Hematopoietic multipotent progenitor cell treated with erythropoietin and hydrocortisone succinate and interleukin-3 and kit ligand, for 4 days (in vitro differentiated cells): ENCODE measurements around the gene ARID1B.

Experiments
- DNase-seq: peaks from one replicate; pipeline ENCODE4 v3.0.0-alpha.2; 2015

ARID1B gene

GRCh38 chr6:157239671-157240058 lies 462.5 kb downstream of the ARID1B start:
- DNase-seq = no peak

DNA sequence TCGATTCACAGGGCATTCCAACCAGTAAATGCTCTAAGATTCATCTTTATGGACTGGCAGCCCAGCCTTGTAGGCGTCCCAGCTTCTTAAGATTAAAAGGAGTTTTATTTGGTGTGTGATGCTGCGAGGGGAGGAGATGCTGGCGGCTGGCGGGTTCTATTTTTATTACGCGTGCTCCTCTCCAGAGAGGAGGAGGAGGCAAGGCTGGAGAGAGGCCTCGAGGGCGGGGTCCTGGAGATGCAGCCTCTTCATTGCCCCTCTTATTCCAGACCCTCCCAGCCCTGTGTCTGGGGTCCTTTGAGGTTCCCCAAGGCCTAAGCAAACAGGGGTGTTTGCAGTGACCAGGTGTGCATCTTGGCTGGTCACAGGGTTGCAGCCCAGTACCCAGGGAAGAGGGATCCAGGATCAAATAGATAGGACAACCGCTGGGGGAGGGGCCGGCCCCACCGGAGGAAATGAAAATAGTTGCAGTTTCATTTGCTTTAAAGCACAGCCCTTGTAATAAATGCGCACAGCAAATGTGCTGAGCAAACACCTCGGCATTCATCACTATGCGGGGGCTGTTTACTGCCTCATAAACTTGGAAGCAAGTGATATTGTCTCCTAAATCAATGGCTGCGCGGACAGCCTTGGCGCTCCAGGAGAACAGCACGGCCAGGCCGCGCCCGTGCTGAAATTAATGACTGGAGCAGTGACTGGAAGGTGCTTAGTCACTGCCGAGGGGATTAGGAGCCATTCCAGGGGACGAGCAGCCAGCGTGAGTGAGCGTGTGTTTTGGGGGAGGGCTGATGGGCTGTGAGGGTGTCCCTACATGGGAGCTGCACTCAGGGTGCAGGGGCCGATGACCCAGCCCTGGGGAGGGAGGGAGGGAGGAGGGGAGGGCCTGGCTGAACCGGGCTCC lies 463.1 kb downstream of the ARID1B start:
- peak; percentile 53 for DNase-seq

DNA sequence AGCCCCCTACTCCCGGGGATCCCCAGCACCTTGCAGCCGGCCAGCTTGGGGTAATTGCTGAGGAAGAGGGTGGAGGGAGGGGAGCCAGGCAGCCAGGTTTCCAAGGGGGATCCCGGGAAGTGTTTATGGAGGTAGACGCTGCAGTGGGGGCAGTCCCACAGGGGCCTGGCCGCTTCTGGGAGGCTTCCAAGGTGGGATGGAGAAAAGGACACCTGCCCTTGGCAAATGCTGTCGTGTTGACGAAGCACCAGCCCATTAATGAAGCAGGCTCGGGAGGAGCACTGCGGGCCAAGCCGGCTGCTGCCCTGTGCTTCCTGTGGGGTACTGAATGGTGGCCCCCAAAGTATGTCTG lies 463.8 kb downstream of the ARID1B start:
- DNase-seq = no peak

DNA sequence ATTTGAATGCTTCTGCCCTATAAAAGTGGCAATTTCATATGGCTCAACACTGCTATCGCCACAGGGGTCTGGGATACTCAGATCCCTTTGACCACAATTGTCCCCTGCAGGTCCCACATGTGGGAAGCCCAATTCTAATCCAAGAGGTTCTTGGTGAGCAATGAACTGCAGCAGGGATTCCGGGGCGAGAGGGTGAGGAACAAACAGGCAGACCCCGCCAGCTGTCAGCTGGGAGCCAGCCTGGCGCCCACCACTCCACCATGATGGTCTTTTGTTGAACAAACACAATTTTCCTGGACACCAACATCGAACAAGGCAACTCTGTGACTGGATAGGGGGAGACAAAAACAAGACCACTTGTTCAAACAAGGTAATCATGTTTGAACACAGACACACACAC lies 465.6 kb downstream of the ARID1B start:
- DNase-seq = no peak

DNA sequence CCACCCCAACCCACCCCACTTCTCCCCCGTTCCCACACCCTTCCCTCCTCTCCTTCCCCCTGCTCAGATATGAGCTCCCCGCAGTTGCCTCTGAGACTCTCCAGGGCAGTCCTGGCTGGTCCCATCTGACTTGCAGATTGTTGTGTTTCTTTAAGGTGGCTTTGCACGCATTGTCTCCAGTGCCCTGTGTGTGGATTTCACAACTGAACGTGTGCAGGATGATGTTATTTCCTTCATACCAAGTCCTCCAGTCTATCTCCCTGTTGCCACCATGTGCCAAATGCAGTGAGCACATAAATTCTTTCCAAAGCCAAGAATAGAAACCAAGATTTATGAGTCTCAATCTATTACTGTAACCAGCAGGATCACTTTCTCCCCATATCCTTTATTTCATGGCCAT lies 467.0 kb downstream of the ARID1B start:
- peak; percentile 38 for DNase-seq

GRCh38 chr6:157244780-157245179 lies 467.6 kb downstream of the ARID1B start:
- DNase-seq = no peak

DNA sequence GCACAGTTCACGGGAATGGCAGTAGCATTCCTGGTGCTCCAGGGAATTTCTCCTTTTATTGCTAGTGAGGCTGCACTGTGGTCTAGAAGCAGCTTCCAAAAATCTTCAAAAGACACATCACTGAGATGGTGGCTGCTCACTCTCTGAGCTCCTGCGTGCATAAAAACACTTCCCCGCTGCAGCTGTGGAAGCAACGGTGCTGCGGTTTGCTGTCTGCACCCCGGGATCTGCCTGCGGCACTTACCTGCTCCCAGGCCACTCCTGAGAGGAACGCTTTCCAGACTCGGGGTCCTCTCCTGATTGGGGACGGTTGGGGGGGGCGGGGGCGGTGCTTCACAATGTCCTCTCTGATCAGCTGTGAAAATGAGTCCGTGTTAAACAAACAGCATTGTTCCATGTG lies 468.3 kb downstream of the ARID1B start:
- no peak for DNase-seq

DNA sequence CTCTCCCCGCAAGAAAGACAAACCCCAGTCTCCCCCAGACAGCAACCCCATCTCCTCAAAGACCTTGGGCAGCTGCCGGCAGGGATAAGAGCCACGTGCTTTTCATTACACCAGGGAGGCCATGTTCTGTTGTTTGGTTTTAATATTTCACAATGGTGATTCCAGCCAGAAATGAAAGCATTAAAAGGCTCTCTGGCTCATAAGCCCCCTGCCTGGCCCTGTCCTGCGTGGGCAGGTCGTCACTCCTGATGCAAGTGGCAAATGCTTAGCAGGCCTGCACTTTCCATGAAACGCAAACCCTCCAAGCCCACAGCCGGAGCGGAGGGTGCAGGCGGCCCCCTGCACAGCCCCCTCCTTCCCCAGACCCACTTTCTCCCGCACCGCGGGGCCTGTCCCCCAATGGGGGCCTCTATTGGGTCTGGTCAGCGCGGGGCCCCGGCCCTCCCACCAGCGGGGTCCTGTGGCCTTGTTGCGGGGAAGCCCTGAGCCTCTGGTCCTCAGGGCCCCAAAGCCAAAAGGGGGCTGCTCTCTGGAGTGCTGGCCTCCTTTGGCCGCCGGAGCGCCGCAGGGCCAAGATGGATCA lies 469.0 kb downstream of the ARID1B start:
- no peak for DNase-seq

GRCh38 chr6:157246771-157247484 lies 469.8 kb downstream of the ARID1B start:
- no peak for DNase-seq

- no peak for DNase-seq
These were observed 471.1 kb downstream of the ARID1B start for GRCh38 chr6:157248264-157248663.

GRCh38 chr6:157249826-157250225 lies 472.6 kb downstream of the ARID1B start:
- DNase-seq = no peak

DNA sequence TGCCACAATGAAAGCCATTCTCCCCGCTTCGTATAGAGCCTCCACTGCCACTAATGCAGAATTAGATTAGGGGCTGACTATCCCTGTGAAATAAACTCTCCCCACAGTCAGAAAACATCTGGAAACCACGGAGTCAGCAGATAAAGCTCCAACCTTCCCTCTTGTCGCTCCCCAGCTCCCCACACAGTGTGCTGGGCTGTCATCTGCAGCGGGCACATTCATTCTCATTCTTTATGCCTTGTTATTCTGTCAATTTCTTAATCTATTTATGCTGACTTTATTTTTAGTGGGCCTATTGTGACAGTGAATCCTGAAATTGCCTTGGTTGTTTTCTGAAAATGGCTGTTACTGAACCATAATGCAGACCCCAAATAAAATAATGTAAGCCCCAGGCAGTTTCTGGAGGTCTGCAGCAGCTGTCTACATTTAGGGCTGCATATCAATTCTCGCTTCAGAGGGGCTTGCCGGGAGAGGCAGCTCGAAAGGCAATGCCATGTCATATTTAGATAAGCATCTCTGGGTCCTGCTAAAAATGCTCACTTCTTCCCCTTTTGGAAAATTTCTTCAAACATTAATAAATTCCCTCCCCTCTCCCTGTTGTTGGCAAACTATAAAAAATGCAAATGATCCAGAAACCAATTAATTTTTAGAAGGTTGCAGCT lies 474.5 kb downstream of the ARID1B start:
- DNase-seq = no peak

DNA sequence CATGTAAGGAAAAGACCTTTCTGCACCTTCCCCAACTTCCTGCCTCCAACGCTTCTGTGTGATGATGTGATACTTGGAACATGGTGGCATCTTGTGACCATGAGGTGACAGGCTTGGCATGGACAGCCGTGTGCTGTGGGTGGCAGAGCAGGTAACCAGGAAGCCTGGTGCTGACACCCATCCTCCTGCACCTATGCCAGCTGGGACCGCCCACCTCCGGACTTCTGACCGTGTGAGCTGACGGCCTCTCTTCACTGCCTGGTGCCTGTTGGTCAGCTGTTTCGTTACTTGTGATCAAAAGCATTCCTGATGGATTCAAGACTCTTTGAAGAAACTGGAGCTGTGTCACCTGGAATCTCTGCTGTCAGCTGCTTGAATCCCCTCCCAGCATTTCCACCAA lies 475.8 kb downstream of the ARID1B start:
- DNase-seq = no peak

- no peak for DNase-seq
These were observed 476.5 kb downstream of the ARID1B start for GRCh38 chr6:157253699-157254098.

DNA sequence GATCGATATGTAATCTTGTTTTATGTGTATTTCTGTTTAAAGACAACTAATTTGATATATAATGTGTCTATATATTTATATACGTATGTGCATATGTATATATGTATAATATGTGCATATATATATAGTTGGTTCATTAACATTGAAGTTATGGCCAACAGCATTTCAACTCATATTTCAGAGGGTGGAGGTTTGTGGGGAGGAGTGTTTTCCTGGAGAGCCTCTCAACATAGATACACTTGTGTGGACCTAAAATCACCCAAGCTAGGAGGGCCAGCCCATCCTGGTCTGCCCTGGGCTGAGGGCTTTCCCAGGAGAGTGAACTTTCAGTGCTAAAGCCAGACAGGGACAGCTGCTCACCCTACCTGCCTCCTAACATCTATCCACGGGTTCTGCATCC lies 477.4 kb downstream of the ARID1B start:
- no peak for DNase-seq

DNA sequence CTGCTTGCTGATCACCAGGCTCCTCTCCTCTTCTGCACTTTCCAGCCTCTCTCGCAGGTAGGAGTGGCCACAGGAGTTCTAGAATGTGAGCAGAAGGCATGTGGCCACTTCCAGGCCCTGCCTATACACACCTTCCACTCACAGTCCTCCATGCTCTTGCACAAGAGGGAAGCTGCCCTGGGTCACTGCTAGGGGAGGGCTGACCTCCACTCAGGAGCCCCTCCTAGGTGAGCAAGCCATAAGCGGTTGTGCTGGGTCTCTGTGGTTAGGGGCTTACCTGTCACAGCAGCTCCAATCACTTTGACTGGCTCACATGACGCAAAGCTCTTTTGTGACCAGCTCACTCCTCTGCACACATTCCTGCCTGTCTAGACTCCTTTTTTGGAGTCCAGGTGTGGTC lies 477.9 kb downstream of the ARID1B start:
- DNase-seq = no peak

DNA sequence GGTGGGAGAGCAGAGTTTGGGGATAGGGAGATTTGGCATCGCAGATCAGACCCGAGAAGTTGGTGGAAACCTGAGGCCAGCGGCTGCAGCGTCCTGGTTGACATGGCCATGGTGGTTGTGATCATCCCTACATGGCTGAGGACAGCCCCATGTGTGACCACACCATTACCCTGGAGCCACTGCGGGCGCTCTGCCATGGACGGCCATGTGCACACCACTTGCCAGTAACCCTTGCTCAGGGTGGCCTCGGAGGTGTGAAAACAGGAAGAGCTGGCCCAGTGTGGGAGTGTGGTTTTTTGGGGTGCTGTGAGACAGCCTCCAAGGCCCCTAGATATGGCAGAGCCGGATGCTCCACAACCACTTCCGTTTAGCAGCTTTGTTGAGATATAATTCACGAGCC lies 481.7 kb downstream of the ARID1B start:
- DNase-seq = no peak

GRCh38 chr6:157259443-157259842 lies 482.3 kb downstream of the ARID1B start:
- DNase-seq = no peak
